CD4-positive, alpha-beta T cell treated with Interleukin-10 for 1 hour (primary cell): ENCODE measurements around the gene IMMP2L.
"Not testable (repeated sequence)": the region's sequence is repeated elsewhere in the genome, so short reads cannot be mapped to it uniquely, and the experiment has no call there.

Source experiments
- DNase-seq: peaks from one replicate; pipeline ENCODE4 v3.0.0-alpha.2; 2020

Gene IMMP2L

DNA sequence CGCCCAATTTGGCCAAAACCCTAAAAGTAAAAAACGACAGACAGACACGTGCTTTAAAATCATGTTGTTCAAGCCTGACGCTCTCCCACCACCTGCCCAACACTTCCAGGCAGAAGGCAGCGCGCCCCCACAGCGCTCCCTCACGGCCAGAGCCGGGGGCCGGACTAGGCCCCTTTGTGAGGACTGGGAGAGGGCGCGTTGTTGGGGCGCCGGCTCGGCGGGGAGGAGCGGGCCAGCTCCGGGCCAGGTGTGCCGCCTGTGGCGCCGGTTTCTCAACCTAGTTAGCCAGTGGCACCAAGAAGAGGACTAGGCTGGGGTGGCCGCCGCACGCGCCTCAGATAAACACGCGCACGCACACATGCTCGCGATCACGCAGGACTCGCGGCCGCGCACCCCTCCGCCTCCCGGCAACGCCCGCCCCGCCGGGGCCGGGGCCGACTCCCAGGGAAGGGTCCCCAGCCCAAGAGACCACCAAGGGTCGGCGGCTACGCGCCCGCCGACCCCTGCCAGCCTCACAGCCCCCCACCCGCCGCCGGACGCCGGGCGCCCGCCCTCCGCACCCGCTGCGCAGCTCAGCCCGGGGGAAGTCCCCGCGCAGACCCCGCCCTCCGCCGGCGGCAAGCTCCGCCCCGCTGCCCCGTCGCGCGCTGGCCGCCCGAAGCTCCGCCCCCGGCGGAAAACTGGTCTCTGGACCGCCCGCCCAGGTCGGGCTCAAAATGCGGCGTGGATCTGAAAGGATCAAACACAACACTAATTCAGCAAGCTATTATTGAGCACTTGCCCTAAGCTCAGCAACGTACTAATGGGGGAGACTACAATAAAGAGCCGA is at the start of gene IMMP2L:
Gene IMMP2L, minus strand, starts transcription at position 589 of the 829 bp plus-strand sequence.
- DNase-seq, result peak; percentile 93

- DNase-seq, result not testable (repeated sequence)
These were observed 47.4 kb upstream of the IMMP2L start for GRCh38 chr7:111609483-111610254.

GRCh38 chr7:111607621-111608020 is 45.3 kb upstream of the IMMP2L start:
- DNase-seq, result no peak

DNA sequence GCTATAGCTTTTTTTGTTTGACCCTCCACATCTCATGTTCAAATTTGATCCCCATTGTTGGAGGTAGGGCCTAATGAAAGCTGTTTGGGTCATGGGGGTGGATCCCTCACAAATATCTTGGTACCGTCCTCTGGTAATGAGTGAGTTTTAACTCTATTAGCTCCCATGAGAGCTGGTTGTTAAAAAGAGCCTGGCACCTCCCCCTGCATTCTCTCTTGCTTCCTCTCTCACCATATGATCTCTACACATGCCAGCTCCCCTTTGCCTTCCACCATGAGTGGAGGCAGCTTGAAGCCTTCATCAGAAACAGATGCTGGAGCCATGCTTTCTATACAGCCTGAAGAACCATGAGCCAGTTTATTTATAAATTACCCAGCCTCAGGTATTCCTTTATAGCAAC is 43.0 kb upstream of the IMMP2L start:
- DNase-seq, result no peak

DNA sequence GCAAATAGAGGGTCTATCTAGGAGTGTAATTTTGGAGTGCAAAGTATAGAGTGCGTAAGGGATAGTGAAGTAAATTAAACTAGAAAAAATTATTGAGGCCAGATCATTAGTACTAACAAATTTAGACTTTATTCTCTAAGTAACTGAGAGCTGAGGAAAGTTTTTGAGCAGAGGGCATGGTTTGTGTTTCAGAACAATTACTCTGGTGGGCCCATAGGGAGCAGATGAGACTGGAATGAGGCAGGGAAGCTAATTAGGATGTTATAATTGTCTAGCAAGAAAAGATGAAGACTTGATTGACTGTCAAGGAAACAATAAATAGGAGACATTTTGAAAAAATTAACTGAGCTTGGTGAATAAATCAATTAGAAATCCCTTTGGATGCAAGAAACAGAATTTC is 37.8 kb upstream of the IMMP2L start:
- no peak for DNase-seq

- no peak for DNase-seq
These were observed 33.5 kb upstream of the IMMP2L start for GRCh38 chr7:111595780-111596179.

DNA sequence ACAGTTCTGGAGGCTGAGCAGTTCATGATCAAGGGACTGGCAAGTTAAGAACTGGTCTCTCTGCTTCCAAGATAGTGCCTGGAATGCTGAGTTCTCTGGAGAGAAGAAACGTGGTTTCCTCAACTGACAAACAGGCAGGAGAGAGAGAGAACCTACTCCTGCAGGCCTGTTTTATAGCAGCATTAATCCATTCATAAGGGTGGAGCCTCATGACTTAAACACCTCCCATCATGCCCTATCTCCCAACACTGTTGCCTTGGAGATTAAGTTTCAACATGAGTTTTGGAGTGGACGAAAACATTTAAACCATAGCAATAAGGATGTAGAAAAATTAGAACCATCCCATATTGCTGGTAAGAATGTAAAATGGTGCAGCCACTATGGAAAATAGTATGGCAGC is 32.3 kb upstream of the IMMP2L start:
- no peak for DNase-seq

DNA sequence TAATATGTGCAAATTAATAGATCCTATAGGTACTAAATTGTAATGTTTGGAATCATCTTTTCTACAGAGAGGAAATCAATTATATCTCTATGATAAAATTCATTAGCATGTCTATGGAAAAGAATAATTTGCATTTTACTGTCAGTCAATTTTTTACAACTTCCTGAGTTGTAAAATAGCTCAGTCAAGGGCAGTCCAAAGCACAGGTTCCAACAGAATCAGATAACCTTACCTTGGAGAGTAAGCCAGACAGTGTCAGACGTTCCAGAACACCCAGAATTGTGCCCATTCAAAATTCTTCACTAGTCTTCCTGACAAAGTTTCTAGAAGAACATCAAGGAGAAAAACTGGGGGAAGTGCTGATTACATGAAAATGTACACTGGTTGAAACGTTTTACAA is 31.1 kb upstream of the IMMP2L start:
- DNase-seq, result no peak

- no peak for DNase-seq
These were observed 25.8 kb upstream of the IMMP2L start for GRCh38 chr7:111588065-111588433.

GRCh38 chr7:111587410-111588064 is 25.2 kb upstream of the IMMP2L start:
- no peak for DNase-seq

DNA sequence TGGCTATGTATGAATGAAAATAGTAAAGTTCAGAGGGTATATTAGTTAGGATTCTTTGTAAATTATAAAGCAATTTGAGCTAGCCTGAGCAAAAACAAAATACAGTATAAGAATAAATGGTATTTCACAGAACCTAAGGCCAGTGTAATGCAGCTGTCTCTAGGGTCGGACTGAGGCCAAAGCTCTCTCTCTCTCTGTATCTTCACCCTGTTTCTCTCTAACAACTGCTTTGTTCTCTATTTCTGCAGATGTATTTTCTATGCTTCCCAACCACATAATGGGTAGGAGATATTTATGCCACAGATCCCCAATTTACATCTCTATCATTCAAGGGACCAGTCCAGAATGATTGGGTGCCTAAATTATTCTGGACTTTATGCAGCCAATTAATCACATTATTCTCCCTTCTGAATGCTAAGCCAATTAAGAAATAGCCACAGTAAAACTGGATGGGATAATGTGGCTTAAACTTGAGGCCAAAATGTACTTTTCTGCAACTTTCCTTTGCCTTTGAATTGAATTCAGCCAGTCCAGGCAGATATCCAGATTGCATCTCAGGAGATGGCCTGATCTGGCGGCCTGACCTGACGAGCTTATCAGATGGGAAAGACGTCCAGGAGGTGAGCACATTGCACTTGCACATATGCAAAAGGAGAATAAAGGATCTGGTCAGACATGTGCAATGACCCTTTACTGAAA is 24.6 kb upstream of the IMMP2L start:
- no peak for DNase-seq

- DNase-seq, result not testable (repeated sequence)
These were observed 19.6 kb upstream of the IMMP2L start for GRCh38 chr7:111581784-111582488.

GRCh38 chr7:111581207-111581606 is 18.9 kb upstream of the IMMP2L start:
- not testable (repeated sequence) for DNase-seq

DNA sequence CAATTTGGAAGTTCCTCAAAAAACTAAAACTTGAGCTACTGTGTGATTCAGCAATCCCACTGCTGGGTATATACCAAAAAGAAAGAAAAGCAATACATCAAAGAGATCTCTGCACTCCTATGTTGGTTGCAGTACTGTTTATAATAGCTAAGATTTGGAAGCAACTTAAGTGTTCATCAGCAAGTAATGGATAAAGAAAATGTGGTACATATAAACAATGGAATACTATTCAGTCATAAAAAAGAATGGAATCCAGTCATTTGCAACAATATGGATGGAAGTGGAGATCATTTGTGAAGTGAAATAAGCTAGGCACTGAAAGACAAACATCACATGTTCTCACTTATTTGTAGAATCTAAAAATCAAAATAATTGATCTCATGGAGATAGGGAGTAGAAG is 16.5 kb upstream of the IMMP2L start:
- DNase-seq, result no peak

DNA sequence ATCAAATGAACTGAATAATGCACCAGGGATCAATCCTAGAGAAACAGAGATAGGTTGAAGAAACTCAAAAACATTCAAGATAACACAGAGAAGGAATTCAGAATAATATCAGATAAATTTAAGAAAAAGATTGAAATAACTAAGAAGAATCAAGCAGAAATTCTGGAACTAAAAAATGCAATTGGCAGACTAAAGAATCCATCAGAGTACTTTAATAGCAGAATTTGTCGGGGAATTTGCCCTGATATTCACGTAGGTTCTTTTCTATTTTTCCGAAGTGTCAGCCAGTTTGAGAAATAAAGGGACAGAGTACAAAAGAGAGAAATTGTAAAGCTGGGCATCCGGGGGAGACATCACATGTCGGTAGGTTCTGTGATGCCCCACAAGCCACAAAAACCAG is 9.4 kb upstream of the IMMP2L start:
- no peak for DNase-seq

GRCh38 chr7:111568870-111569462 is 6.7 kb upstream of the IMMP2L start:
- no peak for DNase-seq

DNA sequence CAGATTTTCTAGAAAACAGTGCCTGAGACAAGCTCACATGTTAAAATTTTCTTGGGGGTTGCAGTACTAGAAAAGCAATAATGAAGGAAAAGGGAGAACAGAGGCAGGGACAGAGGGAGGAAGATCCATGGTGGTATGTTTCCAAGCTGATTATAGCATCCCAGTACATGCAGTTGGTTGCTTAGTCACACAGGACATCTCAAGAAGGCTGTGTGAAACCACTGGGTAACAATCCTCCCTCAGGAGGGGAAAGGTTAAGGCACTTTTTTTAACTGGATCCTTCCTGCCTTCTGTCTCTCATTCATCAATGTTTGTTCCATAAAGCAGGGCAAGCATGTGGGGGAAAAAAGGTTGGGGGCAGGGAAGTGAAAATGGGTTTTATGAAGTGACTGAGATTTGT is 6.1 kb upstream of the IMMP2L start:
- DNase-seq, result no peak

DNA sequence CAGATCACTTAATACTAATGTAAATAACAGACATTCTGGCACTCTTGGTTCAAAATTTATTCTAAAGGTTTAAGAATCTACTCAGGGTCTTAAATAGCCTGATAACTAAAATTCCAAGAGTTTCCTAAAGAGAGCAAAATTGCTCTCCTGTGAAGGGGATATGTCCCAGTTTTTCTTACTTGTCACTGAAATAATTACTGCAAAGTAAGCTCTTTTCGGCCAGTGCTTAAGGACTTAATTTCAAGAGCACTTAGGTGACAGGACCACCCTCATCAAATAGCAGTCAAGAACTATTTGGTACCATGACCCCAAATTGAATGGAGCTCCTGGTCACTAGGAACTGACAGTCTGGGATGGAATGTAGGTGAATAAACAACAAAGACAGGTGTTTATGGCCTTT is 1.8 kb upstream of the IMMP2L start:
- no peak for DNase-seq

DNA sequence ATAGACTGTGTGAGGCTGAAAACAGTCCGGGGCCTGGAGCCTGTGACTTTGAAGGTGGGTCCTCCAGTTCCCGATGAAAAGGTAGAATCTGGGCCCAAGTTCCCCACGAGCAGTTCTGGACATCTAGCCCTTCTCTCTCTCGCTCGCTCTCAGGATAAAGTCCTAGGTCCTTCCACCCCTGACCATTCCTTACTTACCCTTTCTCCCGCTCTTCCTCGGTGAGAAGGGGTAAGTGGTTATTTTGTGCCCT is 713 bp downstream of the IMMP2L start:
- no peak for DNase-seq

- no peak for DNase-seq
These were observed 1.3 kb downstream of the IMMP2L start for GRCh38 chr7:111560773-111561653.

GRCh38 chr7:111558991-111559390 is 3.3 kb downstream of the IMMP2L start:
- no peak for DNase-seq
